Astrocyte of the spinal cord (primary cell): ENCODE measurements around the gene THOC7.

Experiments
- DNase-seq: peaks from one replicate; pipeline ENCODE4 v3.0.0; 2011; ENCODE audit warnings: low read depth, low spot score
- H3K4me3 ChIP-seq: 2 replicates; pipeline ENCODE4 v1.5.1; 2011; ENCODE audit warnings: low read depth, mild to moderate bottlenecking, low read length, moderate library complexity
- in situ Hi-C: cut with HindIII; loops from 2 replicates; pipeline ENCODE4 v1.10.0; 2017; ENCODE audit warnings: low sequenced_read_pairs
- TF ChIP-seq, protein P1 (sequence below): IDR thresholded peaks from 2 replicates; pipeline ENCODE4 v1.5.1; 2012; ENCODE audit warnings: low read depth, mild to moderate bottlenecking, low read length, inconsistent platforms

Gene THOC7

DNA sequence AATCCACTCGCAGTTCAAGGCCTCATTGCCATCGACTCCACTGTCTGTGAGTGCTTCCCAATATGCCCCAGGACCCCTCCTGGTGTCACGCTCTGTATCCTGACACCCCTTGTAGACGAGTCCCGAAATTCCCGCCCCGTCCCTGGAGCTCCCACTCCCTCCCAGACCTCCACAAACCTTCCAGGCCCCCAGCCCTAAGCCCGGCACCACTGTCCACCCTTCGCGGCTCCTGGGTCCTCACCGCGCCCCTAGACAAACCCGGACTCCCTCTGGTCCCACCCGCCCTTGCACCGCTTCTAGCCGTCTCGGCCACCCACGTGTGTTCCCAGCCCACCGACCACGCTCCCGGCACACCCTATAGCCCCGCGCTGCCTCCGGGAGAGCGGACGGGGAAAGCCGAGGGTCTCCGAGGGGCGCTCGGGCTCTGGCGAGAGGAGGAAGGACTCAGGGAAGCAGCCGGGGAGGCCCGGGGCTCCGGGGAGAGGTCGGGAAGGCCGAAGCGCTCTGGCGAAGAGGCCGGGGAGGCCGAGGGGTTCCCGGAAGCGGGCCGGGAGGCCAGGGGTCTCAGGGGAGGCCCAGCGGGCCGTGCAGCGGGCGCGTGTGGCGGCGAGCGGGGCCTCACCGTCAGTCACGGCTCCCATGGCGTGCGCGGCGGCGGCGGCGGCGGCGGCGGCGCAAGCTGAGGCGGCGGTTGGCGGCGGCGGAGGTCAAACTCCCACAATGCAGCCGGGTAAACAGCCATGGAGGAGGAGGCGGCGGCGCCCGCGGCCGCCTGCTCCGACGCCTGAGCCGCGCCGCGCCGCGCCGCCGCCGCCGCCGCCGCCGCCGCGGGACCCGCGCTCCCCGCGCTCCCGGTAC lies at the start of gene THOC7, which contains the start of gene ATXN7:
Gene THOC7 (minus strand): TSS at position 656 of the 858 bp plus-strand sequence. CDS start 15 bp downstream, at position 641.
Gene ATXN7 (plus strand): TSS at position 718 of the 858 bp plus-strand sequence. CDS start 48,732 bp downstream, outside the sequence.
- peak; percentile 57 for DNase-seq
- in situ Hi-C loops = no loop called here
- H3K4me3 ChIP-seq = peak within 1 kb of the TSS; percentile 92
- TF ChIP-seq, protein P1, sequence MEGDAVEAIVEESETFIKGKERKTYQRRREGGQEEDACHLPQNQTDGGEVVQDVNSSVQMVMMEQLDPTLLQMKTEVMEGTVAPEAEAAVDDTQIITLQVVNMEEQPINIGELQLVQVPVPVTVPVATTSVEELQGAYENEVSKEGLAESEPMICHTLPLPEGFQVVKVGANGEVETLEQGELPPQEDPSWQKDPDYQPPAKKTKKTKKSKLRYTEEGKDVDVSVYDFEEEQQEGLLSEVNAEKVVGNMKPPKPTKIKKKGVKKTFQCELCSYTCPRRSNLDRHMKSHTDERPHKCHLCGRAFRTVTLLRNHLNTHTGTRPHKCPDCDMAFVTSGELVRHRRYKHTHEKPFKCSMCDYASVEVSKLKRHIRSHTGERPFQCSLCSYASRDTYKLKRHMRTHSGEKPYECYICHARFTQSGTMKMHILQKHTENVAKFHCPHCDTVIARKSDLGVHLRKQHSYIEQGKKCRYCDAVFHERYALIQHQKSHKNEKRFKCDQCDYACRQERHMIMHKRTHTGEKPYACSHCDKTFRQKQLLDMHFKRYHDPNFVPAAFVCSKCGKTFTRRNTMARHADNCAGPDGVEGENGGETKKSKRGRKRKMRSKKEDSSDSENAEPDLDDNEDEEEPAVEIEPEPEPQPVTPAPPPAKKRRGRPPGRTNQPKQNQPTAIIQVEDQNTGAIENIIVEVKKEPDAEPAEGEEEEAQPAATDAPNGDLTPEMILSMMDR = no peak

DNA sequence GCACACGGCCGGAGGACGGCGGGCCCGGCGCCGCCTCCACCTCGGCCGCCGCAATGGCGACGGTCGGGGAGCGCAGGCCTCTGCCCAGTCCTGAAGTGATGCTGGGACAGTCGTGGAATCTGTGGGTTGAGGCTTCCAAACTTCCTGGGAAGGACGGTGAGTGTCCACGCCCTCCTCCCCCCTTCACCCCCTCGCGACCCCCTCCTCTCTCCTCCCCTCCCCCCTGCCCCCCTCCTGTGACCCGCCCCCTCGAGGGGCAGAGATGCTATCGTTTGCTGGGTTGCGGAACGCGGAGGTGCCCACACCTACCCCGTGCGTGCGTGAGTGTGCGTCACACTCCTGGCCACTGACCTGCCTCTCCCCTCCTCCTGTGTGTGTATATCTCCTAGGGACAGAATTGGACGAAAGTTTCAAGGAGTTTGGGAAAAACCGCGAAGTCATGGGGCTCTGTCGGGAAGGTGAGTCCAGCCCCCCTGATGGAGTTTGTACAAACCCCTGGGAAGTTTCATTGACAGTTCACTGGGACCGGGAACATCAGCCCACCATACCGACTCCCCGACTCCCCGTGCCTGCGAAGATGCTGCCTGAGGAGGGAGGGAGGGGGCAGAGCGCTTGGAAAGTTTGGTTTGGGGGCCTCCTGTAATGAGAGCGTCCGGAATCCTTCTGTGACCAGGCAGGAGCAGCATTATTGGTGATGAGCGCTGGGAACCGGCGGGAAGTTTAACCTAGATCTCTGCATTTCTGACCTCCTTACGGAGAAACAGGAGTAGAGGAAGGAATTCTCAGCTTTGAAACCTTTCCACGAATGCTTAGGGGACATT lies 49.4 kb upstream of the THOC7 start:
- TF ChIP-seq, protein P1 = no peak
- peak overlapping the region; percentile 68 for H3K4me3 ChIP-seq
- in situ Hi-C loops = no loop called here
- peak; percentile 66 for DNase-seq

DNA sequence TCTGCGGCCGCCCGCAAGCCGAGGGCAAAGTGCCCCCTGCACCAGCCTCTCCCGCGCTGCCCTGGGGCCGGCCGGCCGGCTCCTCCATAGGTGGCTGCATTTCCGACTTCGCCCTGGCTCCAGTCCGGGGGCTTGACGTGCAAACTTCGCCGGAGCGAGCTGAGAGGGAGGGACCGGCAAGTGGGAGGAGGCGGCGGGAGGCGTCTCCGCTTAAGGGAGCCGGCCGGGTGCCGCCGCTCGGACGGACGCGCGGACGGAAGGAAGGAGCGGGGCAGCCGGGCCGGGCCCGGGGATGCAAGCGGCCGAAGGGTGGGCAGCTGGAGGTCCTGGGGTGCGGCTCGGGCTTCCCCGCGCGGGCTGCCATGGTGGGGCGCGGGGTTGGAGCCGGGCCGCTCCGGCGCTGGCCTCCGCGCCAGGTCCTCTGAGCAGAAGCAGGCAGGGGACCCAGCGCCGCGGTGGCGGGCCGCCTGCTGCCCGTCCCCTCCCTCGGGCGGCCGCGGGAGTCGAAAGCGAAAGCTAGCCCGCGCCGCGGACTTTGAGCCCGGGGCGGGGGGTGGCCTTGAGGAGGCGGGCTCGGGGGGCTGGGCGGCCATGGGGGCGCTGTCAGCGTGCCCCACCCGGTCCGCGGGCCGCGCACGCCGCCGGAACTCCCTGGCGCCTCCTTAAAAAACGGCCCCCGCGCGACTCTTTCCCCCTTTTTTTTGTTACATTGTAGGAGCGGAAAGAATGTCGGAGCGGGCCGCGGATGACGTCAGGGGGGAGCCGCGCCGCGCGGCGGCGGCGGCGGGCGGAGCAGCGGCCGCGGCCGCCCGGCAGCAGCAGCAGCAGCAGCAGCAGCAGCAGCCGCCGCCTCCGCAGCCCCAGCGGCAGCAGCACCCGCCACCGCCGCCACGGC lies 48.5 kb upstream of the THOC7 start, which contains the start of gene SCAANT1:
Gene SCAANT1 (minus strand): TSS at position 511 of the 895 bp plus-strand sequence.
- peak; percentile 91 for DNase-seq
- in situ Hi-C loops = no loop called here
- TF ChIP-seq, protein P1 = no peak
- H3K4me3 ChIP-seq = peak within 1 kb of the TSS; percentile 68

DNA sequence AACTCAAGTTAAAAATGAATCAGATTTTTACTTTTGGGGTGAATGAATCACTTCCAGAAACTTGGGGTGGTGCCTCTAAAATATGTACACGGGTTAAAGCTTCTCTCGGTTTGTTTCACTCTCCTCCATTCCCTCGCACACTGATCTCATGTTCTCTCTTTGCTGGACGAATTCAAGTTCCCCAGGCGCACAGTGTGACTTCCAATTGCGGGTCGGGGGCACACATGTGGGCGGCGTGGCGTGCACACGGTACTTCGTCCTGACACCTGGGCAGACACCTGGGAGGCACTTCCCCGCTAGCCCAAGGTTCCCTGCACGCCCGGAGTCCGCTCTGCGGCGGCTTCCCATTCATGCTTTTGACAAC lies 47.9 kb upstream of the THOC7 start:
- no peak for DNase-seq
- in situ Hi-C loops = no loop called here
- peak overlapping the region; percentile 68 for H3K4me3 ChIP-seq
- TF ChIP-seq, protein P1 = no peak

DNA sequence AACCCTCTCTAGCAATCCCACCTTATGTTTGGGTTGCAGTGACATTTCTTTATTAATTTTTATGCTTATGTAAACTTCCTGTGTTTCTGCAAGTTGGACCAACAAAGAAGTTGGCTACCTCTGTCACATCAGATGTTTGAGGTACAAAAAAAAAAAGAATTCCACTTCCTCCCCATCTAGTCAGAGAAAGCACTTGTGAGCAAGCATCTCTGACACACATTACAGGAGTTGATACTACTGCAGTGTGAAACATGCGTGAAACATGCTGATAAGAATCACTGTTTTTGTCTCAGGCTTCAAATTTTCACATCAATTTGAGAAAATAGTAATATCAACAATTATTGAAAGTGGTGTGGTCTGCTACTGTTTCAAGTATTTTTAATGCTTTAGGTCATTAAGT lies 47.3 kb upstream of the THOC7 start:
- no peak for DNase-seq
- in situ Hi-C loops = no loop called here
- H3K4me3 ChIP-seq = peak overlapping the region; percentile 68
- TF ChIP-seq, protein P1 = no peak
